Measurements from ENCODE around the gene FCRL4. TPM values are rescaled to one million over a fixed set of nuclear protein-coding genes. Genes with fewer than 3 reads are reported as not detected.

Gene FCRL4
- total RNA-seq, 1 experiment from 2014 or later: not detected

DNA sequence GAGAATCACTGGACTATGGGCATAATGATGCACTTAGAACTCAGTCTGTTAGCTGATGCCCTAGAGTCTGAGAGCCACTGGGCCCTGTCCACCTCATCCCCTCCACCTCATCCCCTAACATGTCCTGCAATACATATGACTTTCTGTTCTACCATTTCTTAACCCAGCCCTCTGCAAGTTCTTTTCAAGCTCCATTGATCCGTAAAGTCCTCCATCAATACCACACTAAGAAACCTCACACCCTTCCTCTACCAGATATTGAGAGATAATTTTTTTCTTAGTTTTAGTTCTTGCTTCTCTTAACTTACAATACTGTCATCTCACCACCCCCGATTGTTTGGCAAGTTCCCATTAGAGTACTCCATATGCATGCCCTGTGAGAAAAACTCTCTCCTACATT, 22.1 kb downstream of the FCRL4 start:
- Mint-ChIP-seq H3K4me3 (no peak overlapping the region), H3K4me1 (peaks cover 11 to 17% of the 10 kb centered on the region in 2 experiments), H3K27ac (no peak overlapping the region), H3K36me3 (ENCODE audit: insufficient read depth in 1 of 3, low read depth in 3 of 3) (no peaks in the 10 kb centered on the region), H3K27me3 (ENCODE audit: low read depth) (no peaks in the 10 kb centered on the region; the same call in none of the 2 replicates), H3K9me3 (no peaks in the 10 kb centered on the region; a peak in 1 of 5 replicates)
- Histone ChIP-seq H3K56ac (ENCODE audit: insufficient read length, low read depth, low read length) (no peak overlapping the region), H3K18ac (ENCODE audit: insufficient read length, low read depth, low read length) (no peak overlapping the region), H3K4me1 (ENCODE audit: insufficient read depth, low read length) (no peaks in the 10 kb centered on the region), H2AFZ (ENCODE audit: low read length) (no peak overlapping the region), H3K23me2 (ENCODE audit: insufficient read length, low read depth, low read length, poor library complexity, severe bottlenecking) (no peaks in the 10 kb centered on the region), H3K79me2 (ENCODE audit: insufficient read depth, low read length) (no peaks in the 10 kb centered on the region), H4K91ac (ENCODE audit: insufficient read length, low read depth, low read length) (no peak overlapping the region), H2BK20ac (ENCODE audit: low read depth, low read length, poor library complexity, severe bottlenecking) (no peak overlapping the region), H3K4ac (ENCODE audit: low read depth, low read length) (no peak overlapping the region), H3K14ac (ENCODE audit: insufficient read depth, low read length) (no peak overlapping the region), H3K9me3 (ENCODE audit: control insufficient read depth, low read depth, low read length) (no peaks in the 10 kb centered on the region), H2BK5ac (ENCODE audit: insufficient read length, low read length) (no peak overlapping the region), H3K4me2 (ENCODE audit: insufficient read depth, insufficient read length, low read length) (no peak overlapping the region), H4K20me1 (ENCODE audit: control insufficient read depth, insufficient read depth, insufficient read length) (no peaks in the 10 kb centered on the region), H2AK5ac (ENCODE audit: insufficient read length, low read length) (no peak overlapping the region), H2BK12ac (ENCODE audit: insufficient read length, low read depth, low read length) (no peak overlapping the region), H3K27ac (ENCODE audit: insufficient read length, low read depth, low read length) (no peak overlapping the region), H4K8ac (replicated peaks; ENCODE audit: insufficient read length, low read depth, low read length) (no peak overlapping the region), H2BK120ac (ENCODE audit: low read depth, low read length, poor library complexity, severe bottlenecking) (no peak overlapping the region), H3K23ac (ENCODE audit: insufficient read length, low read depth, low read length) (no peak overlapping the region), H3T11ph (ENCODE audit: low read length) (no peak overlapping the region), H4K5ac (ENCODE audit: insufficient read length, low read depth, low read length) (no peak overlapping the region), H3K9ac (ENCODE audit: extremely low read depth, insufficient read length, low read length) (no peak overlapping the region), H2BK15ac (ENCODE audit: low read depth, low read length) (no peak overlapping the region), H3K27me3 (ENCODE audit: insufficient read depth, low read length) (no peaks in the 10 kb centered on the region), H3K79me1 (ENCODE audit: insufficient read depth, low read depth, low read length, poor library complexity, severe bottlenecking) (no peaks in the 10 kb centered on the region)
- WGBS (ENCODE audit: extremely low coverage, insufficient read length, low lambda C conversion rate): no CpG with 5 or more reads among the region's 2 CpGs
- DNase-seq: no peak
- TF ChIP-seq, protein P1, sequence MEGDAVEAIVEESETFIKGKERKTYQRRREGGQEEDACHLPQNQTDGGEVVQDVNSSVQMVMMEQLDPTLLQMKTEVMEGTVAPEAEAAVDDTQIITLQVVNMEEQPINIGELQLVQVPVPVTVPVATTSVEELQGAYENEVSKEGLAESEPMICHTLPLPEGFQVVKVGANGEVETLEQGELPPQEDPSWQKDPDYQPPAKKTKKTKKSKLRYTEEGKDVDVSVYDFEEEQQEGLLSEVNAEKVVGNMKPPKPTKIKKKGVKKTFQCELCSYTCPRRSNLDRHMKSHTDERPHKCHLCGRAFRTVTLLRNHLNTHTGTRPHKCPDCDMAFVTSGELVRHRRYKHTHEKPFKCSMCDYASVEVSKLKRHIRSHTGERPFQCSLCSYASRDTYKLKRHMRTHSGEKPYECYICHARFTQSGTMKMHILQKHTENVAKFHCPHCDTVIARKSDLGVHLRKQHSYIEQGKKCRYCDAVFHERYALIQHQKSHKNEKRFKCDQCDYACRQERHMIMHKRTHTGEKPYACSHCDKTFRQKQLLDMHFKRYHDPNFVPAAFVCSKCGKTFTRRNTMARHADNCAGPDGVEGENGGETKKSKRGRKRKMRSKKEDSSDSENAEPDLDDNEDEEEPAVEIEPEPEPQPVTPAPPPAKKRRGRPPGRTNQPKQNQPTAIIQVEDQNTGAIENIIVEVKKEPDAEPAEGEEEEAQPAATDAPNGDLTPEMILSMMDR (conservative IDR thresholded peaks at IDR 0.05): no peak
